ENCODE data around the gene LRRC18.

- no peak for TF ChIP-seq CTCF (IDR thresholded peaks at IDR 0.05)
- TF ChIP-seq POLR2A (IDR thresholded peaks at IDR 0.05; ENCODE audit: low read depth) = no peak
- no peak for TF ChIP-seq EP300 (IDR thresholded peaks at IDR 0.05)
- no peak for TF ChIP-seq POLR2AphosphoS5 (IDR thresholded peaks at IDR 0.05)
Observed at GRCh38 chr10:48964038-48964437, 24.4 kb upstream of the LRRC18 start.
